Nephron progenitor cell (in vitro differentiated cells): ENCODE data around the gene CELF1.

ENCODE experiments used
- DNase-seq: peaks from one replicate; pipeline ENCODE4 v3.0.0; 2021
- H3K27ac Mint-ChIP-seq: 2 replicates; pipeline ENCODE4 v1.8.0; 2021; ENCODE audit warnings: mild to moderate bottlenecking, moderate library complexity, mixed read lengths
- H3K27me3 Mint-ChIP-seq: 2 replicates; pipeline ENCODE4 v1.8.0; 2021; ENCODE audit warnings: mild to moderate bottlenecking, low read depth, mixed read lengths; ENCODE audit not compliant: poor library complexity
- H3K36me3 Mint-ChIP-seq: 2 replicates; pipeline ENCODE4 v1.8.0; 2021; ENCODE audit warnings: low read depth, mixed read lengths
- H3K4me1 Mint-ChIP-seq: 2 replicates; pipeline ENCODE4 v1.8.0; 2021; ENCODE audit warnings: mixed read lengths
- H3K4me3 Mint-ChIP-seq: 2 replicates; pipeline ENCODE4 v1.8.0; 2021; ENCODE audit warnings: mild to moderate bottlenecking, moderate library complexity, mixed read lengths
- H3K9me3 Mint-ChIP-seq: 2 replicates; pipeline ENCODE4 v1.8.0; 2021; ENCODE audit warnings: mild to moderate bottlenecking, moderate library complexity, mixed read lengths
- CTCF ChIP-seq: fragments of 200-600 bp; sonication (generic); IDR thresholded peaks from 2 replicates; pipeline ENCODE4 v1.5.0; 2021; ENCODE audit warnings: antibody characterized with exemption

The CELF1 gene

GRCh38 chr11:47433157-47433556 lies 119.8 kb downstream of the CELF1 start:
- Mint-ChIP-seq H3K9me3 (no peaks in the 10 kb centered on the region), H3K4me1 (peaks cover 9% of the 10 kb centered on the region), H3K27ac (peak overlapping the region; percentile 3), H3K27me3 (peaks cover 8% of the 10 kb centered on the region), H3K4me3 (no peak overlapping the region), H3K36me3 (no peaks in the 10 kb centered on the region)
- no peak for DNase-seq
- no peak for TF ChIP-seq CTCF

DNA sequence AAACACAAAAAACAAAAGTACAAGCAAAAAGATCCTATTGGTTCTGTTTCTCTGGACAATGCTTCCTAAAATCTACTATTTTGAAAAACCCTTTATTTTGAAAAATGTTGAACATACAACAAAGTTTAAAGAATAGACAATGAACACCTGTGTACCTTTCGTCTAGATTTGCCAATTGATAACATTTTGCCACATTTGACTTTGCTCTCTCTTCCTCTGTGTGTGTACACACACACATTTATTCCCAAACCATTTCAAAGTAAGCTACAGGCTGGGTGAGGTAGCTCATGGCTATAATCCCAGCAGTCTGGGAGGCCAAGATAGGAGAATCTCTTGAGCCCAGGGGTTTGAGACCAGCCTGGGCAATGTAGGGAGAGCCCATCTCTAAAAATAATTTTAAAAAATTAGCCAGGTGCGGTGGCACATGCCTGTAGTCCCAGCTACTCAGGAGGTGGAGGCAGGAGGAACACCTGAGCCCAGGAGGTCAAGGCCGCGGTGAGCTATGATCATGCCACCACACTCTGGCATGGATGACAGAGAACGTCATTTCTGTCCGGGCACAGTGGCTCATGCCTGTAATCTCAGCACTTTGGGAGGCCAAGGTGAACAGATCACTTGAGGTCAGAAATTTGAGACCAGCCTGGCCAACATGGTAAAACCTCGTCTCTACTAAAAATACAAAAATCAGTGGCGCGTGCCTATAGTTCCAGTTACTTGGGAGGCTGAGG lies 121.4 kb downstream of the CELF1 start:
- no peak for TF ChIP-seq CTCF

GRCh38 chr11:47430524-47430923 lies 122.4 kb downstream of the CELF1 start:
- Mint-ChIP-seq H3K9me3 (no peaks in the 10 kb centered on the region), H3K4me3 (no peak overlapping the region), H3K4me1 (peaks cover 17% of the 10 kb centered on the region), H3K27me3 (peaks cover 3% of the 10 kb centered on the region), H3K27ac (peak overlapping the region; percentile 22), H3K36me3 (peaks cover 8% of the 10 kb centered on the region)
- no peak for DNase-seq
- TF ChIP-seq CTCF, result no peak

More for the DNA sequence above, 121.4 kb downstream of the CELF1 start:
- Mint-ChIP-seq H3K27me3 (peaks cover 8% of the 10 kb centered on the region), H3K4me3 (no peak overlapping the region), H3K4me1 (peaks cover 7% of the 10 kb centered on the region), H3K27ac (no peak overlapping the region), H3K9me3 (no peaks in the 10 kb centered on the region), H3K36me3 (no peaks in the 10 kb centered on the region)
- DNase-seq, result no peak

DNA sequence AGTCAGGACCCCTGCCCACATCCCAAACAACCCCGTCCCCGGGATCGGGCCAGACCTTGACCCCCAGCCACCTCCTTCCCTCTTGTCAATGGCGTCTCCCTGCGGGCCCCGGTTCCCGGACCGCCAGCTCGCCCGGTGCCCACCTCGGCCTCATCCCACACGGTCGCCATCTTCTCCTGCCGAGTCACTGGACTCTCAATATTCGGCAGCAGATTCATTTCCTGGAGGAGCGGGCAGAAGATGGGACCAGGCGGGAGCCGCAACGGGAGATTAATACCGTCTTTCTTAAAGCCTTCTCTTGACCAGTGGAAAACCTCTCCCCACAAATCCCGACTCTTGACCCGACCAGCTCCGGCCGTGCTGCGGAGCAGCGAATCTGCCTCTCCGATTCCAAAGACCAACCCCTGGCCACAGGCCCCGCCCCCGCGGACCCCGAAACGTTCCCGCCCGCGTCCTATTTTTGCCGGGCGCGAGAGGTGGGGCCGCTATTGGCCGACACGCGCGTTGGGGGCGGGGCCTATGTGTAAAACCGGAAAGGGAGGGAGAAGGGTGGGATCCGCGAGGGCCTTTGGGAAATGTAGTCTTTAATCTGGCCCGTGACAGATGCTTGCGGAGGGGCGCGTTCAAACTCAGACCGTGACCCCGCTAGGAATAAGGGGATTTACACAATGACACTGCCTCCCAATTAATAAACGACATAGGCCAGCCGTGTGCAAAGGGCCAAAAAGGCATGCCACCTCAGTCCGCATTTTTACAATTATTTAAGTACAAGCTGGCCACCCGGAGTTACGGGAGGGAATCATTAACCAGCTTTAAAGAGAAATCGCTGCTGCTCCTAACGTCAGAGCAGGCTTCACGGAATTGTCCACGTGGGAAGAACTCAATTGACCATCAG lies 126.6 kb downstream of the CELF1 start, which contains the start of gene PSMC3:
Gene PSMC3, minus strand, starts transcription at position 378 of the 895 bp plus-strand sequence. Its CDS starts 160 bp downstream, at position 218.
- peaks cover 40% of the 10 kb centered on the region for H3K36me3 Mint-ChIP-seq
- TF ChIP-seq CTCF, result no peak
- no peaks in the 10 kb centered on the region for H3K9me3 Mint-ChIP-seq
- H3K4me1 Mint-ChIP-seq, result peaks cover 25% of the 10 kb centered on the region
- peak within 1 kb of the TSS; percentile 100 for H3K27ac Mint-ChIP-seq
- H3K4me3 Mint-ChIP-seq, result peak within 1 kb of the TSS; percentile 100
- DNase-seq, result peak; percentile 99
- H3K27me3 Mint-ChIP-seq, result no peaks in the 10 kb centered on the region

GRCh38 chr11:47425611-47426010 lies 127.3 kb downstream of the CELF1 start:
- H3K4me3 Mint-ChIP-seq, result peak overlapping the region; percentile 100
- peaks cover 24% of the 10 kb centered on the region for H3K4me1 Mint-ChIP-seq
- no peak for DNase-seq
- H3K27me3 Mint-ChIP-seq, result no peaks in the 10 kb centered on the region
- H3K9me3 Mint-ChIP-seq, result no peaks in the 10 kb centered on the region
- H3K36me3 Mint-ChIP-seq, result peaks cover 44% of the 10 kb centered on the region
- no peak for TF ChIP-seq CTCF
- peak overlapping the region; percentile 100 for H3K27ac Mint-ChIP-seq
